Panc1 (cell line): ENCODE measurements around the gene MAGI2.

Source experiments
- CTCF ChIP-seq: fragments of 450-650 bp; IDR thresholded peaks from 2 replicates; pipeline ENCODE4 v1.5.1; 2017; ENCODE audit warnings: mild to moderate bottlenecking
- POLR2AphosphoS5 ChIP-seq: IDR thresholded peaks from 2 replicates; pipeline ENCODE4 v1.6.1; 2012; ENCODE audit warnings: mild to moderate bottlenecking, low read depth, low read length, moderate library complexity
- REST ChIP-seq, 2 experiments: IDR thresholded peaks; 2 replicates each; pipeline ENCODE4 v1.6.1; 2011 to 2012; ENCODE audit warnings: low read depth in 2 of 2, control low read depth in 1 of 2, low read length in 1 of 2, mild to moderate bottlenecking in 1 of 2, moderate library complexity in 1 of 2; ENCODE audit not compliant: insufficient read depth in 1 of 2
- SIN3A ChIP-seq: IDR thresholded peaks from 2 replicates; pipeline ENCODE4 v1.6.1; 2012; ENCODE audit warnings: low read depth, mild to moderate bottlenecking, low read length, moderate library complexity, borderline replicate concordance; ENCODE audit not compliant: insufficient read depth

- TF ChIP-seq CTCF = no peak
- no peak for TF ChIP-seq REST (IDR thresholded peaks at IDR 0.05; ENCODE audit: insufficient read depth in 1 of 2, low read depth in 2 of 2, low read length in 1 of 2)
- TF ChIP-seq POLR2AphosphoS5 = no peak
- no peak for TF ChIP-seq SIN3A
Measured at GRCh38 chr7:78148166-78148894, 1305.1 kb downstream of the MAGI2 start.
